Liver (tissue), 9 donors: ENCODE results near the gene SUGCT. TPM values are rescaled to one million over a fixed set of nuclear protein-coding genes. Genes with fewer than 3 reads are reported as not detected.

Experiments used
- DNase-seq: peaks from one replicate; pipeline ENCODE4 v3.0.0-alpha.2; 2017; ENCODE audit warnings: low spot score
- H3K27ac ChIP-seq, 2 donors: one replicate each; pipeline ENCODE4 v1.7.0; 2013; ENCODE audit warnings: inconsistent platforms in 2 of 2, low read length in 2 of 2, control low read depth in 1 of 2, low read depth in 1 of 2, mild to moderate bottlenecking in 1 of 2
- H3K27me3 ChIP-seq, 4 donors: one replicate each; pipeline versions ENCODE4 v1.6.1 to v1.7.0; 2013; ENCODE audit warnings: low read length in 3 of 4, inconsistent platforms in 1 of 4, mild to moderate bottlenecking in 1 of 4, moderate library complexity in 1 of 4; ENCODE audit not compliant: control insufficient read depth in 4 of 4, insufficient read depth in 4 of 4
- H3K36me3 ChIP-seq, 4 donors: one replicate each; pipeline versions ENCODE4 v1.6.1 to v1.7.0; 2013; ENCODE audit warnings: low read length in 3 of 4, mild to moderate bottlenecking in 3 of 4, low read depth in 1 of 4, moderate library complexity in 1 of 4; ENCODE audit not compliant: control insufficient read depth in 4 of 4, insufficient read depth in 3 of 4
- H3K4me1 ChIP-seq, 4 donors: one replicate each; pipeline versions ENCODE4 v1.6.1 to v1.7.0; 2013; ENCODE audit warnings: low read length in 3 of 4, mild to moderate bottlenecking in 3 of 4, moderate library complexity in 1 of 4; ENCODE audit not compliant: control insufficient read depth in 4 of 4, insufficient read depth in 4 of 4
- H3K4me3 ChIP-seq, 3 donors: one replicate each; pipeline versions ENCODE4 v1.6.1 to v1.7.0; 2013; ENCODE audit warnings: low read length in 3 of 3, control low read depth in 1 of 3, low read depth in 1 of 3, mild to moderate bottlenecking in 1 of 3
- H3K9ac ChIP-seq, 2 donors: one replicate each; pipeline ENCODE4 v1.7.0; 2013; ENCODE audit warnings: low read length in 2 of 2, mild to moderate bottlenecking in 2 of 2, moderate library complexity in 2 of 2, control low read depth in 1 of 2, low read depth in 1 of 2
- H3K9me3 ChIP-seq, 4 donors: one replicate each; pipeline versions ENCODE4 v1.6.1 to v1.7.0; 2013; ENCODE audit warnings: low read length in 3 of 4; ENCODE audit not compliant: control insufficient read depth in 4 of 4
- EGR1 ChIP-seq, 2 donors: IDR thresholded peaks; 2 replicates each; pipeline ENCODE4 v1.6.1; 2016 to 2018; ENCODE audit warnings: antibody characterized with exemption in 2 of 2, low read depth in 2 of 2
- FOXA2 ChIP-seq: IDR thresholded peaks from 2 replicates; pipeline ENCODE4 v1.6.1; 2016; ENCODE audit warnings: antibody characterized with exemption
- GABPA ChIP-seq, 2 donors: IDR thresholded peaks in 1 of 2; conservative IDR thresholded peaks in 1 of 2; 2 replicates each; pipeline ENCODE4 v1.6.1; 2016; ENCODE audit warnings: antibody characterized with exemption in 2 of 2, mild to moderate bottlenecking in 1 of 2, moderate library complexity in 1 of 2
- HNF4A ChIP-seq, 2 donors: conservative IDR thresholded peaks; 2 replicates each; pipeline ENCODE4 v1.6.1; 2016; ENCODE audit warnings: antibody characterized with exemption in 2 of 2, mild to moderate bottlenecking in 2 of 2
- HNF4G ChIP-seq: IDR thresholded peaks from 2 replicates; pipeline ENCODE4 v1.6.1; 2016; ENCODE audit warnings: antibody characterized with exemption
- JUND ChIP-seq, 2 donors: IDR thresholded peaks; 2 replicates each; pipeline ENCODE4 v1.6.1; 2016; ENCODE audit warnings: antibody characterized with exemption in 2 of 2
- RAD21 ChIP-seq, 2 donors: IDR thresholded peaks; 2 replicates each; pipeline ENCODE4 v1.6.1; 2016; ENCODE audit warnings: antibody characterized with exemption in 2 of 2, mild to moderate bottlenecking in 2 of 2
- RXRA ChIP-seq, 2 donors: IDR thresholded peaks; 2 replicates each; pipeline ENCODE4 v1.6.1; 2017 to 2018; ENCODE audit warnings: antibody characterized with exemption in 2 of 2, mild to moderate bottlenecking in 1 of 2
- SP1 ChIP-seq: IDR thresholded peaks from 2 replicates; pipeline ENCODE4 v1.6.1; 2018; ENCODE audit warnings: antibody characterized with exemption, mild to moderate bottlenecking
- TAF1 ChIP-seq: conservative IDR thresholded peaks from 2 replicates; pipeline ENCODE4 v1.6.1; 2016; ENCODE audit warnings: antibody characterized with exemption, mild to moderate bottlenecking
- YY1 ChIP-seq: IDR thresholded peaks from 2 replicates; pipeline ENCODE4 v1.6.1; 2016; ENCODE audit warnings: antibody characterized with exemption, mild to moderate bottlenecking
- WGBS: extraction: QIAGEN DNeasy Blood & Tissue Kit; methylation state at CpG from one replicate; pipeline ENCODE4 v1.1.7; 2013; 5-methylcytosine and 5-hydroxymethylcytosine counted together
- polyA plus RNA-seq, 2 donors: library from polyadenylated mRNA; stranded (reverse) in 1 of 2; unstranded in 1 of 2; fragments of 200-250 nt in 1 of 2; fragments of >200 nt in 1 of 2; fragmentation: Nextera tagmentation in 1 of 2; extraction: Ambion mirVana in 1 of 2; gene quantifications; one replicate each; pipeline versions ENCODE4 v1.2.1 to v1.2.3, GENCODE V29; 2013 to 2015
- total RNA-seq, 2 donors: library from RNA; depleted of rRNA; stranded (reverse); fragments of >200 nt; gene quantifications; one replicate each; pipeline ENCODE4 v1.2.3, GENCODE V29; 2014
- TF ChIP-seq, protein P1 (sequence below): fragments of 150-350 bp; IDR thresholded peaks from 2 replicates; pipeline ENCODE4 v1.5.1; 2017; ENCODE audit warnings: improper control_type of control experiment, low read depth, low read length; ENCODE audit not compliant: missing input control
- TF ChIP-seq, protein P2 (sequence below): IDR thresholded peaks from 2 replicates; pipeline ENCODE4 v1.6.1; 2016; ENCODE audit warnings: antibody characterized with exemption
- TF ChIP-seq, protein P3 (sequence below): IDR thresholded peaks from 2 replicates; pipeline ENCODE4 v1.6.1; 2016; ENCODE audit warnings: antibody characterized with exemption
- TF ChIP-seq, protein P4 (sequence below): IDR thresholded peaks from 2 replicates; pipeline ENCODE4 v1.6.1; 2016; ENCODE audit warnings: antibody characterized with exemption
- TF ChIP-seq, protein P5 (sequence below): IDR thresholded peaks from 2 replicates; pipeline ENCODE4 v1.6.1; 2016; ENCODE audit warnings: antibody characterized with exemption, mild to moderate bottlenecking
- donor health status: healthy.
- donor health status: healthy.
- donor health status: healthy.
- donor health status: healthy.
- donor health status: healthy.

SUGCT gene
- total and polyA plus RNA-seq, 4 donors: 6.2 to 11.9 (median 9.9) TPM

DNA sequence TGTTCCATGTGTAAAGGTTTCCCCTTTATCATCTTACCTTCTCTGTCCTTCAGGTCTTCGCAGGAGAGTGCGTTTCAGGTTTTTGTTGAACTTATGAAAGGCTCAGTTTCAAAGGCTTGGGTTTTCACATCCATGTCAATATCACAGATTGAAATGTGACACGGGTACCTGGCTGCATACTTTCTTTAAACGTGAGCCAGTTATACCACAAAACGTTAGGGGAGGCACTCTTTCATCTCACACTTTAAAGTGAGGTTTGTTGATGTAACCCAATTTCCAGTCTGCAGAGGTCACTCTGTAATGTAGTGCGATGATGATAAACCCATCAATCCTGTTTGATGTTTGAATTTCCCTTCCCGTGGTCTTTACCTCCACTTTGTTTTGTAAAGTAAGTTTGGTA lies 506.9 kb downstream of the SUGCT start (continued):
- TF ChIP-seq, protein P1, sequence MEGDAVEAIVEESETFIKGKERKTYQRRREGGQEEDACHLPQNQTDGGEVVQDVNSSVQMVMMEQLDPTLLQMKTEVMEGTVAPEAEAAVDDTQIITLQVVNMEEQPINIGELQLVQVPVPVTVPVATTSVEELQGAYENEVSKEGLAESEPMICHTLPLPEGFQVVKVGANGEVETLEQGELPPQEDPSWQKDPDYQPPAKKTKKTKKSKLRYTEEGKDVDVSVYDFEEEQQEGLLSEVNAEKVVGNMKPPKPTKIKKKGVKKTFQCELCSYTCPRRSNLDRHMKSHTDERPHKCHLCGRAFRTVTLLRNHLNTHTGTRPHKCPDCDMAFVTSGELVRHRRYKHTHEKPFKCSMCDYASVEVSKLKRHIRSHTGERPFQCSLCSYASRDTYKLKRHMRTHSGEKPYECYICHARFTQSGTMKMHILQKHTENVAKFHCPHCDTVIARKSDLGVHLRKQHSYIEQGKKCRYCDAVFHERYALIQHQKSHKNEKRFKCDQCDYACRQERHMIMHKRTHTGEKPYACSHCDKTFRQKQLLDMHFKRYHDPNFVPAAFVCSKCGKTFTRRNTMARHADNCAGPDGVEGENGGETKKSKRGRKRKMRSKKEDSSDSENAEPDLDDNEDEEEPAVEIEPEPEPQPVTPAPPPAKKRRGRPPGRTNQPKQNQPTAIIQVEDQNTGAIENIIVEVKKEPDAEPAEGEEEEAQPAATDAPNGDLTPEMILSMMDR: no peak
- TF ChIP-seq, protein P2, sequence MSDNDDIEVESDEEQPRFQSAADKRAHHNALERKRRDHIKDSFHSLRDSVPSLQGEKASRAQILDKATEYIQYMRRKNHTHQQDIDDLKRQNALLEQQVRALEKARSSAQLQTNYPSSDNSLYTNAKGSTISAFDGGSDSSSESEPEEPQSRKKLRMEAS: no peak

DNA sequence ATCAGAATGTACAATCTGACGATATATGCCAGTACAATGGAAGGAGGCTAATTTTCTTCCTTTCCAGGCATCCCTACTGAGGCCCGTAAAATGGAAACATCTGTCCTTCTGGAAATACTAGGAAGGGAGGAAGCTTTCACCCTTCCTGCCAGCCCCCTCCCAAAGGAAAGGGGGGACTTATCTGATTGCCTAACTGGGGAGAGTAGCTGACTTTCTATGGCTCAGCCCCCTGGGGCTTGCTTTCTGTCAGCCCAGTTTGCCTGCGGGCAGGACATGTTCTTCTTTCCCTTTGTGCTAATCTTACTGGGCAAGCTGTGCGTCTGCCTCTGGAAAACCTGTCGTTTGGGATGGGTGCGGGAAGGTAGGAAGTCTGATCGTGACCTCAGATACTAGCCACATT lies 508.9 kb downstream of the SUGCT start:
- Histone ChIP-seq H3K4me3 (no peak overlapping the region), H3K9ac (no peak overlapping the region), H3K4me1 (no peaks in the 10 kb centered on the region), H3K36me3 (no peaks in the 10 kb centered on the region), H3K27ac (no peak overlapping the region), H3K27me3 (no peaks in the 10 kb centered on the region), H3K9me3 (no peaks in the 10 kb centered on the region)
- TF ChIP-seq, protein P3, sequence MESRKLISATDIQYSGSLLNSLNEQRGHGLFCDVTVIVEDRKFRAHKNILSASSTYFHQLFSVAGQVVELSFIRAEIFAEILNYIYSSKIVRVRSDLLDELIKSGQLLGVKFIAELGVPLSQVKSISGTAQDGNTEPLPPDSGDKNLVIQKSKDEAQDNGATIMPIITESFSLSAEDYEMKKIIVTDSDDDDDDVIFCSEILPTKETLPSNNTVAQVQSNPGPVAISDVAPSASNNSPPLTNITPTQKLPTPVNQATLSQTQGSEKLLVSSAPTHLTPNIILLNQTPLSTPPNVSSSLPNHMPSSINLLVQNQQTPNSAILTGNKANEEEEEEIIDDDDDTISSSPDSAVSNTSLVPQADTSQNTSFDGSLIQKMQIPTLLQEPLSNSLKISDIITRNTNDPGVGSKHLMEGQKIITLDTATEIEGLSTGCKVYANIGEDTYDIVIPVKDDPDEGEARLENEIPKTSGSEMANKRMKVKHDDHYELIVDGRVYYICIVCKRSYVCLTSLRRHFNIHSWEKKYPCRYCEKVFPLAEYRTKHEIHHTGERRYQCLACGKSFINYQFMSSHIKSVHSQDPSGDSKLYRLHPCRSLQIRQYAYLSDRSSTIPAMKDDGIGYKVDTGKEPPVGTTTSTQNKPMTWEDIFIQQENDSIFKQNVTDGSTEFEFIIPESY: no peak
- no peak for TF ChIP-seq JUND (IDR thresholded peaks at IDR 0.05)
- TF ChIP-seq YY1: no peak
- TF ChIP-seq SP1: no peak
- TF ChIP-seq EGR1 (IDR thresholded peaks at IDR 0.05; ENCODE audit: low read depth in 2 of 2): no peak
- TF ChIP-seq, protein P4, sequence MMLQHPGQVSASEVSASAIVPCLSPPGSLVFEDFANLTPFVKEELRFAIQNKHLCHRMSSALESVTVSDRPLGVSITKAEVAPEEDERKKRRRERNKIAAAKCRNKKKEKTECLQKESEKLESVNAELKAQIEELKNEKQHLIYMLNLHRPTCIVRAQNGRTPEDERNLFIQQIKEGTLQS: no peak
- no peak for TF ChIP-seq RXRA (IDR thresholded peaks at IDR 0.05)
- TF ChIP-seq RAD21 (IDR thresholded peaks at IDR 0.05): no peak
- TF ChIP-seq FOXA2: no peak
- no peak for TF ChIP-seq GABPA (IDR thresholded peaks at IDR 0.05 in 1 of 2, conservative IDR thresholded peaks at IDR 0.05 in 1 of 2)
- TF ChIP-seq, protein P5, sequence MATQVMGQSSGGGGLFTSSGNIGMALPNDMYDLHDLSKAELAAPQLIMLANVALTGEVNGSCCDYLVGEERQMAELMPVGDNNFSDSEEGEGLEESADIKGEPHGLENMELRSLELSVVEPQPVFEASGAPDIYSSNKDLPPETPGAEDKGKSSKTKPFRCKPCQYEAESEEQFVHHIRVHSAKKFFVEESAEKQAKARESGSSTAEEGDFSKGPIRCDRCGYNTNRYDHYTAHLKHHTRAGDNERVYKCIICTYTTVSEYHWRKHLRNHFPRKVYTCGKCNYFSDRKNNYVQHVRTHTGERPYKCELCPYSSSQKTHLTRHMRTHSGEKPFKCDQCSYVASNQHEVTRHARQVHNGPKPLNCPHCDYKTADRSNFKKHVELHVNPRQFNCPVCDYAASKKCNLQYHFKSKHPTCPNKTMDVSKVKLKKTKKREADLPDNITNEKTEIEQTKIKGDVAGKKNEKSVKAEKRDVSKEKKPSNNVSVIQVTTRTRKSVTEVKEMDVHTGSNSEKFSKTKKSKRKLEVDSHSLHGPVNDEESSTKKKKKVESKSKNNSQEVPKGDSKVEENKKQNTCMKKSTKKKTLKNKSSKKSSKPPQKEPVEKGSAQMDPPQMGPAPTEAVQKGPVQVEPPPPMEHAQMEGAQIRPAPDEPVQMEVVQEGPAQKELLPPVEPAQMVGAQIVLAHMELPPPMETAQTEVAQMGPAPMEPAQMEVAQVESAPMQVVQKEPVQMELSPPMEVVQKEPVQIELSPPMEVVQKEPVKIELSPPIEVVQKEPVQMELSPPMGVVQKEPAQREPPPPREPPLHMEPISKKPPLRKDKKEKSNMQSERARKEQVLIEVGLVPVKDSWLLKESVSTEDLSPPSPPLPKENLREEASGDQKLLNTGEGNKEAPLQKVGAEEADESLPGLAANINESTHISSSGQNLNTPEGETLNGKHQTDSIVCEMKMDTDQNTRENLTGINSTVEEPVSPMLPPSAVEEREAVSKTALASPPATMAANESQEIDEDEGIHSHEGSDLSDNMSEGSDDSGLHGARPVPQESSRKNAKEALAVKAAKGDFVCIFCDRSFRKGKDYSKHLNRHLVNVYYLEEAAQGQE: no peak
- TF ChIP-seq TAF1: no peak
- no peak for TF ChIP-seq HNF4G
- no peak for TF ChIP-seq HNF4A (conservative IDR thresholded peaks at IDR 0.05)
- 89% methylated on average over 7 of the region's 7 CpGs for WGBS
- no peak for DNase-seq
